ENCODE results near the gene PTPRF.

DNA sequence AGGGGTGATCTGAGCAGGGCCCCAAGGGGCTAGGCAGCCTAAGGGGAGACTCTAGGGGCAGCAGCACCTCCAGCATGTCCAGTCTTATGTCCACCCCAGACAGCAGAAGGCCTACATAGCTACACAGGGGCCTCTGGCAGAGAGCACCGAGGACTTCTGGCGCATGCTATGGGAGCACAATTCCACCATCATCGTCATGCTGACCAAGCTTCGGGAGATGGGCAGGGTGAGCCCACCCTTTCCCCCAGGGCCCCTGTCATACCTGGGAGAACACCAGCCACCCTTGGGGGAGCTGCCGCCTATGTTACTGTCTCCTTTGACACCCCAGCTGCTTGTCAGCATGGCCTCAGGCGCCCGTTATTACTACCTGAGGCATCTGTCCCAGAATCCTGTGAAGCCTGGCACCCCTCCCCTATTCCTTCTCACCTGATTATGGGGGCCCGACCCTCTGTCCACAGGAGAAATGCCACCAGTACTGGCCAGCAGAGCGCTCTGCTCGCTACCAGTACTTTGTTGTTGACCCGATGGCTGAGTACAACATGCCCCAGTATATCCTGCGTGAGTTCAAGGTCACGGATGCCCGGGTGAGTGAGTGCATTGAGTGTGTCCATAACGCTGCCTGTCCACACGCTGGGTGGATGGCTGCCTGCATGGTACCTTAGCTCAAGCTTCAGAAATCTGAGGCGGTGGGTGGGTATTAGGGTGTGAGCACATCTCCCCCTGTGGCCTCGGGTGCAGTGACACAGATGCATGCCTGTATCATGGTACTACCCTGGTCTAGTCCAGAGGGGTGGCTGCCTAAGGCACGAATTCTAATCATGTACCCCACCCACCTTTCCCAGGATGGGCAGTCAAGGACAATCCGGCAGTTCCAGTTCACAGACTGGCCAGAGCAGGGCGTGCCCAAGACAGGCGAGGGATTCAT is 89.6 kb downstream of the PTPRF start:
- TF ChIP-seq CTCF (conservative IDR thresholded peaks at IDR 0.05; ENCODE audit: low read depth, low read length) (no peak), EZH2 (IDR thresholded peaks at IDR 0.05; ENCODE audit: borderline replicate concordance, low read depth, low read length, poor library complexity, severe bottlenecking) (no peak)
